DND-41 (cell line): ENCODE data around the gene ANKFN1.

ENCODE experiments used
- EZH2 ChIP-seq: IDR thresholded peaks from 3 replicates; pipeline ENCODE4 v1.6.1; 2012; ENCODE audit warnings: borderline replicate concordance, low read depth, mild to moderate bottlenecking, moderate library complexity, low read length, inconsistent platforms; ENCODE audit not compliant: severe bottlenecking
- TF ChIP-seq, protein P1 (sequence below): IDR thresholded peaks from 2 replicates; pipeline ENCODE4 v1.5.1; 2012; ENCODE audit warnings: borderline replicate concordance, low read length, moderate library complexity, mild to moderate bottlenecking; ENCODE audit not compliant: poor library complexity, severe bottlenecking; ENCODE audit errors: extremely low read depth

DNA sequence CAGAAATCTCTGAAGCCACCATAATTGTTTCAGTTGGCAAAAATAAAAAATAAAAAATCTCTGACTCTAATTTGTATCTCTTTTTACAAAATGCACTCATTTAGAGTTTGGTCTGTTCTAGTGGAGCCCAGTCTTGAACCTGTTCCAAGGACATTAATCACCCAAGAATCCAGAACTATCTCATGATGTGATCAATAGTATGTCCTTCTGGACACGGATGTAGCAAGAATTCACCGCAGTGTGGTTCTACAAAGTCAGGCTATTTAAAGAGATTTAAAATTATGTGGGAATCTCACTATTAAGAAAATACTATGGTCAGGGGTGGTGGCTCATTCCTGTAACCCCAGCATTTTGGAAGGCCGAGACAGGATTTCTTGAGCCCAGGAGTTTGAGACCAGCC, 21.8 kb upstream of the ANKFN1 start:
- TF ChIP-seq, protein P1, sequence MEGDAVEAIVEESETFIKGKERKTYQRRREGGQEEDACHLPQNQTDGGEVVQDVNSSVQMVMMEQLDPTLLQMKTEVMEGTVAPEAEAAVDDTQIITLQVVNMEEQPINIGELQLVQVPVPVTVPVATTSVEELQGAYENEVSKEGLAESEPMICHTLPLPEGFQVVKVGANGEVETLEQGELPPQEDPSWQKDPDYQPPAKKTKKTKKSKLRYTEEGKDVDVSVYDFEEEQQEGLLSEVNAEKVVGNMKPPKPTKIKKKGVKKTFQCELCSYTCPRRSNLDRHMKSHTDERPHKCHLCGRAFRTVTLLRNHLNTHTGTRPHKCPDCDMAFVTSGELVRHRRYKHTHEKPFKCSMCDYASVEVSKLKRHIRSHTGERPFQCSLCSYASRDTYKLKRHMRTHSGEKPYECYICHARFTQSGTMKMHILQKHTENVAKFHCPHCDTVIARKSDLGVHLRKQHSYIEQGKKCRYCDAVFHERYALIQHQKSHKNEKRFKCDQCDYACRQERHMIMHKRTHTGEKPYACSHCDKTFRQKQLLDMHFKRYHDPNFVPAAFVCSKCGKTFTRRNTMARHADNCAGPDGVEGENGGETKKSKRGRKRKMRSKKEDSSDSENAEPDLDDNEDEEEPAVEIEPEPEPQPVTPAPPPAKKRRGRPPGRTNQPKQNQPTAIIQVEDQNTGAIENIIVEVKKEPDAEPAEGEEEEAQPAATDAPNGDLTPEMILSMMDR = no peak
- TF ChIP-seq EZH2 = no peak
